T-helper 9 cell (primary cell): ENCODE data around the gene PTPRN2.
"Not testable (repeated sequence)": the region's sequence is repeated elsewhere in the genome, so short reads cannot be mapped to it uniquely, and the experiment has no call there.

Experiments
- DNase-seq: peaks from one replicate; pipeline ENCODE4 v3.0.0-alpha.2; 2020

Gene PTPRN2

GRCh38 chr7:158396982-158397862 is 190.4 kb downstream of the PTPRN2 start:
- DNase-seq: no peak

- no peak for DNase-seq
Observed at GRCh38 chr7:158396301-158396905, 191.2 kb downstream of the PTPRN2 start.

- no peak for DNase-seq
Observed at GRCh38 chr7:158395780-158396278, 191.8 kb downstream of the PTPRN2 start.

GRCh38 chr7:158395349-158395748 is 192.3 kb downstream of the PTPRN2 start:
- no peak for DNase-seq

GRCh38 chr7:158394936-158395335 is 192.7 kb downstream of the PTPRN2 start:
- DNase-seq: peak; percentile 31

- no peak for DNase-seq
Observed at GRCh38 chr7:158393926-158394625, 193.5 kb downstream of the PTPRN2 start.

- no peak for DNase-seq
Observed at GRCh38 chr7:158392251-158392650, 195.4 kb downstream of the PTPRN2 start.

GRCh38 chr7:158391541-158391940 is 196.1 kb downstream of the PTPRN2 start:
- no peak for DNase-seq

- DNase-seq: no peak
Observed at GRCh38 chr7:158391141-158391540, 196.5 kb downstream of the PTPRN2 start.

- DNase-seq: no peak
Observed at GRCh38 chr7:158390460-158390859, 197.2 kb downstream of the PTPRN2 start.

GRCh38 chr7:158389514-158390425 is 197.9 kb downstream of the PTPRN2 start:
- no peak for DNase-seq

- DNase-seq: no peak
Observed at GRCh38 chr7:158388928-158389327, 198.7 kb downstream of the PTPRN2 start.

GRCh38 chr7:158388072-158388471 is 199.6 kb downstream of the PTPRN2 start:
- no peak for DNase-seq

- no peak for DNase-seq
Observed at GRCh38 chr7:158387546-158387891, 200.1 kb downstream of the PTPRN2 start.

- no peak for DNase-seq
Observed at GRCh38 chr7:158386866-158387545, 200.6 kb downstream of the PTPRN2 start.

GRCh38 chr7:158386355-158386618 is 201.3 kb downstream of the PTPRN2 start:
- no peak for DNase-seq

GRCh38 chr7:158385496-158386354 is 201.9 kb downstream of the PTPRN2 start:
- not testable (repeated sequence) for DNase-seq

- DNase-seq: no peak
Observed at GRCh38 chr7:158384746-158385145, 202.9 kb downstream of the PTPRN2 start.

GRCh38 chr7:158383665-158384064 is 204.0 kb downstream of the PTPRN2 start:
- DNase-seq: no peak

GRCh38 chr7:158382363-158383254 is 205.0 kb downstream of the PTPRN2 start:
- DNase-seq: no peak
